NK-92 treated with Interleukin-12 subunit alpha and Interleukin-12 subunit beta, amount 100 ng/mL, for 24 hours (cell line): Measurements from ENCODE around the gene RIF1.

Experiments
- DNase-seq: peaks from one replicate; lab custom pipeline; 2025; lab: John Stamatoyannopoulos, UW

Gene RIF1

GRCh38 chr2:151422917-151423439 is 13.3 kb downstream of the RIF1 start:
- DNase-seq, result no peak

- no peak for DNase-seq
Measured at GRCh38 chr2:151423760-151424159, 14.1 kb downstream of the RIF1 start.

GRCh38 chr2:151437630-151438029 is 27.9 kb downstream of the RIF1 start:
- DNase-seq, result no peak

- no peak for DNase-seq
Measured at GRCh38 chr2:151438506-151438905, 28.8 kb downstream of the RIF1 start.

GRCh38 chr2:151439127-151439526 is 29.4 kb downstream of the RIF1 start:
- DNase-seq, result no peak

GRCh38 chr2:151459358-151459757 is 49.7 kb downstream of the RIF1 start:
- DNase-seq, result no peak

GRCh38 chr2:151465771-151466170 is 56.1 kb downstream of the RIF1 start:
- no peak for DNase-seq

GRCh38 chr2:151470556-151470955 is 60.9 kb downstream of the RIF1 start:
- DNase-seq, result no peak

- no peak for DNase-seq
Measured at GRCh38 chr2:151472966-151473365, 63.3 kb downstream of the RIF1 start.

GRCh38 chr2:151475071-151475470 is 65.4 kb downstream of the RIF1 start:
- DNase-seq, result no peak

GRCh38 chr2:151476287-151476686 is 66.6 kb downstream of the RIF1 start:
- no peak for DNase-seq

- no peak for DNase-seq
Measured at GRCh38 chr2:151478011-151478410, 68.3 kb downstream of the RIF1 start.

GRCh38 chr2:151481744-151482143 is 72.0 kb downstream of the RIF1 start:
- no peak for DNase-seq

GRCh38 chr2:151482171-151482725 is 72.5 kb downstream of the RIF1 start:
- DNase-seq, result no peak

GRCh38 chr2:151483546-151483945 is 73.8 kb downstream of the RIF1 start:
- no peak for DNase-seq

GRCh38 chr2:151484100-151484499 is 74.4 kb downstream of the RIF1 start:
- DNase-seq, result no peak

GRCh38 chr2:151486053-151486452 is 76.4 kb downstream of the RIF1 start:
- no peak for DNase-seq

- DNase-seq, result no peak
Measured at GRCh38 chr2:151490276-151490675, 80.6 kb downstream of the RIF1 start.

GRCh38 chr2:151491496-151491895 is 81.8 kb downstream of the RIF1 start:
- DNase-seq, result no peak

GRCh38 chr2:151498178-151498577 is 88.5 kb downstream of the RIF1 start:
- DNase-seq, result no peak

GRCh38 chr2:151506170-151506569 is 96.5 kb downstream of the RIF1 start:
- DNase-seq, result no peak

GRCh38 chr2:151508519-151508918 is 98.8 kb downstream of the RIF1 start:
- no peak for DNase-seq

GRCh38 chr2:151518802-151519201 is 109.1 kb downstream of the RIF1 start:
- no peak for DNase-seq

- no peak for DNase-seq
Measured at GRCh38 chr2:151520976-151521375, 111.3 kb downstream of the RIF1 start.
